Stimulated activated CD4-positive, alpha-beta T cell treated with anti-CD3 and anti-CD28 coated beads, TNF-alpha, amount 100 ng/mL, for 4 hours (primary cell): ENCODE data around the gene CPZ.

ENCODE experiments used
- DNase-seq, 3 experiments: peaks; one replicate each; pipeline ENCODE4 v3.0.0-alpha.2; 2020; ENCODE audit warnings: low read depth in 3 of 3

CPZ gene

GRCh38 chr4:8594097-8595038 is 1.8 kb downstream of the CPZ start:
- DNase-seq: no peak

- no peak for DNase-seq
Observed at GRCh38 chr4:8595237-8596087, 2.9 kb downstream of the CPZ start.

- no peak for DNase-seq
Observed at GRCh38 chr4:8596891-8597290, 4.3 kb downstream of the CPZ start.

GRCh38 chr4:8597319-8597718 is 4.8 kb downstream of the CPZ start:
- DNase-seq: no peak

GRCh38 chr4:8597791-8598190 is 5.2 kb downstream of the CPZ start:
- no peak for DNase-seq

- DNase-seq: no peak
Observed at GRCh38 chr4:8598391-8599090, 6.0 kb downstream of the CPZ start.

- no peak for DNase-seq
Observed at GRCh38 chr4:8599091-8599460, 6.5 kb downstream of the CPZ start.

GRCh38 chr4:8599657-8600056 is 7.1 kb downstream of the CPZ start:
- DNase-seq: no peak

- no peak for DNase-seq
Observed at GRCh38 chr4:8600266-8600665, 7.7 kb downstream of the CPZ start.

GRCh38 chr4:8600686-8601085 is 8.1 kb downstream of the CPZ start:
- no peak for DNase-seq

- no peak for DNase-seq
Observed at GRCh38 chr4:8601086-8601485, 8.5 kb downstream of the CPZ start.

- no peak for DNase-seq
Observed at GRCh38 chr4:8601556-8601955, 9.0 kb downstream of the CPZ start.

GRCh38 chr4:8602686-8603430 is 10.3 kb downstream of the CPZ start:
- no peak for DNase-seq

- no peak for DNase-seq
Observed at GRCh38 chr4:8603931-8604330, 11.4 kb downstream of the CPZ start.

- DNase-seq: no peak
Observed at GRCh38 chr4:8605289-8605688, 12.7 kb downstream of the CPZ start.

GRCh38 chr4:8606476-8606875 is 13.9 kb downstream of the CPZ start:
- DNase-seq: no peak

- DNase-seq: no peak
Observed at GRCh38 chr4:8606966-8607365, 14.4 kb downstream of the CPZ start.

GRCh38 chr4:8607603-8608481 is 15.3 kb downstream of the CPZ start:
- DNase-seq: peak in 2 of 3 experiments; percentile 7

- DNase-seq: no peak
Observed at GRCh38 chr4:8608714-8609391, 16.3 kb downstream of the CPZ start.

GRCh38 chr4:8609406-8609805 is 16.8 kb downstream of the CPZ start:
- no peak for DNase-seq
